Measurements from ENCODE around the gene ANO10.

GRCh38 chr3:43388175-43388574, 233.6 kb downstream of the ANO10 start:
- TF ChIP-seq CTCF (conservative IDR thresholded peaks at IDR 0.05; ENCODE audit: low read depth, low read length) (no peak), EZH2 (IDR thresholded peaks at IDR 0.05; ENCODE audit: low read length, unreplicated experiment) (no peak)
